Measurements from ENCODE around the gene HES2.
"Not testable (repeated sequence)": the region's sequence is repeated elsewhere in the genome, so short reads cannot be mapped to it uniquely, and the experiment has no call there.

The HES2 gene

DNA sequence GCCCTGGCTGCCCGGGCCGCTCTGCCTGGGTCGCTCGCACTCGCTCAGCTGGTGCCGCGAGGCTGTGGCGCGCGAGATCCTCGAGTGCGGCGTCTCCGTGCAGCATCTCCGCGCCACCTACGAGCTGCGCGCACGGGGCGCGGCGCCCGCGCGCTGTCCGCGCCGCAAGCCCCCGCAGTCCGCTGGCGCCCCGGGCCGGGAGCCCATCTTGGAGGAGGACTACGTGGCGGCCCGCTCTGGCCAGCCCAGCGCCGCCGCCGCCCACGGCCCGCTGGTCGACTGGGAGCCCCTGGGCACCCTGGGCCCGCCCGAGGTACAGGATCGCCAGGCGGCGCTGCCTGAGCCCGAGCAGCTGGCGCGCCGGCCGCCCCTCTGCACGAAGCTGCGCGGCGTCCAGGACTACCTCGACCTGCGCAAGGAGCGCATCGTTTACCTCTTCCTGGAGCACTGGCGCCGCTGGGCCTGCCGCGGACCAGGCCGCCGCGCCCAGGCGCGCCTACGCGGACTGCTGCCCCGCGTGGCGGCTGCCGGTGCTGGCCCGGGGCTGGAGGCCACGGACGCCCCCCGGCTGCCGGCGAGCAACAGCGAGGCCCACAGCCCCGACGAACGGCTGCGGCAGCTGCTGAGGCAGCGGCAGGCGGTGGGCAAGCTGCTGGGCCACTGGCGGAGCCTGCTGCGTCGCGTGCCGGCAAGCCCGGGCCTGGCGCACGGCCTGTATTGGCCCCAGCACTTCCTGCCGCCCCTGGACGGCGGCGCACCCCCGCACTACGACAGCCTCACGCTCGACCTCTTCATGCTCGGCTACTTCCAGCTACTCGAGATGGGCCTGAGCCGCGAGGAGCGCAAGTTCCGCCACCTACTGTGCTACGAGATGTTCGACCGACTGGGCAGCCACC lies 35.4 kb upstream of the HES2 start:
- DNase-seq (ENCODE audit: low read depth, low spot score): no peak

DNA sequence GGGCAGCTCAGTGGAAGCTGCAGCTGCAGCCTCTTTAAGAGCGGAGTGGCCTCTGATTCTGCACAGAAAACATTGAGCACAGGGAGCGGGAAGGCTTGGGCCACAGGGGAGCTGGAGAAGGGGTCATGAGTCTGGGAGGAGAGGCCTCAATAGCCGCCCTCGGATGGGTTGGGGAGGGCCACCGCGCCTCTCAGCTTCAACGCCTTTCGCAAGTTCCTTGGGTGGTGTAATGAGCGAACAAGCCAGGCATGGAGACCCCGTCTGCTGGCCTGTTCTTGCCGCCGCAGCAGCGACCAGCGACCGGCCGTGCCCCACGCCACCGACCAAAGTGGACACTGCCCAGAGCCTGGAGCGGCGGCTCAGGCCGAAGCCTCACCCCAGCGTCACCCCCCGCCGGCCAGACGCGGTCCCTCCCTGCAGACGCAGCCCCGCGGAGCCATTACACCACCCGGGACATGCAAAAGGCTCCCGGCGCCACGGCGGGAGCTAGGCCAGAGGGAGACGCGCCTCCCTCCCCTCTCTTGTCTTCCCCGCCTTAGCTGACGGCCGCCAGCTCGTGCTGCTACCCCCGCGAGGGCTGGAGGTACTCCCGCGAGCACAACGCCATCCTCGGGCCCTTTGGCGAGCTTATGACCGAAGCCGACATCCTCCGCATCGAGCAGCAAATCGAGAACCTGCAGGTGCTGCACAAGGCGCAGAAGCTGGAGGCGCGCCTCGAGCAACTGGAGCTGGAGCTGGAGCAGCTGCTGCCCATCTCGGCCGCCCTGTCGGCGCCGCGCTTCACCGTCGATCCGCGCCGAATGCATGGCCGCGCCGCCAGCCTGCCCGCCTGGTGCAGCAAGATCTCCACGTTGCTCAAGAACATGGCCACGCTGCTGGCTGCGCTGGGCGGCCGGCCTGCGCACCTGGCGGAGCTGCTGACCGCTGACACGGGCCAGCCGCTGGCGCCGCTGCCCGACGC lies 34.5 kb upstream of the HES2 start:
- not testable (repeated sequence) for DNase-seq (ENCODE audit: low read depth, low spot score)

DNA sequence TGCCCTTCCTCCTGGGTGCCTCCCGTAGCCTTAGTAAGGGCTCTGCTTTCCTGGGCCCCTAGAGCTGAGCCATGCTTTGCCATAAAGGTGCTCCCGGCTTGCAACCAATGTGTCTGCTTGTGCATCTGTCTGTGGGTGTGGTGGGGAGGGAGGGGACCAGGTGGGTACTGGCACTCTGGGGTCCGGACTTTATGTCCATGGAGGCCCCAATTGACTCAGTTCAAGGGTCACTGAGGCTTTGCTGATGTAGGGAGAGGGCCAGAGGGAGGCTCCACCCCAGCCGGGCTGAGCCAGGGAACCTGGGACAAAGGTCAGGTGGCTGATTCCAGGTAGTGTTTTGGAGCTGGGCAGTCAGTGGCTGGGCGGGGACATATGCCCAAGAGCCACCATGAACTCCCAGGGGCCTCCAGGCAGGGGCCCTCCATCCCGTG lies 31.2 kb upstream of the HES2 start:
- DNase-seq (ENCODE audit: low read depth, low spot score): no peak

DNA sequence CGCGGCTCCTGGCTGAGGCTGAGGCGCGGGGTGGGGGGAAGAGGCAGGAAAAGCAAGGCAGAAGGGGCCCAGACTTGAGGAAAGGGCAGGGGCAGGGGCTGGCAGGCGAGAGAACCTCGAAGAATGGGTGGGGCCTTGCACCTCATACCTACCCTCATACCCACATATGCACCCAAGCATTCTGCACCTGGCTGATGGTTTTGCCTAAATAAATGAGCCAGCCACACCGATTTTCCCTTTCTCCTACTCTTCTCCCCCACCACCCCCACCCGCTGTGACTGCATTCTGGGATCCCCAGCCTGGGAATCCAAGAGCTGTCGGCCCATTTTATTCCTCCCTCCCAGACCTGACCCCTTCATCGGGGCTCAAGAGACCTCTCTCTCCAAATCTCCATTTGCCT lies 30.8 kb upstream of the HES2 start:
- DNase-seq (ENCODE audit: low read depth, low spot score): not testable (repeated sequence)

DNA sequence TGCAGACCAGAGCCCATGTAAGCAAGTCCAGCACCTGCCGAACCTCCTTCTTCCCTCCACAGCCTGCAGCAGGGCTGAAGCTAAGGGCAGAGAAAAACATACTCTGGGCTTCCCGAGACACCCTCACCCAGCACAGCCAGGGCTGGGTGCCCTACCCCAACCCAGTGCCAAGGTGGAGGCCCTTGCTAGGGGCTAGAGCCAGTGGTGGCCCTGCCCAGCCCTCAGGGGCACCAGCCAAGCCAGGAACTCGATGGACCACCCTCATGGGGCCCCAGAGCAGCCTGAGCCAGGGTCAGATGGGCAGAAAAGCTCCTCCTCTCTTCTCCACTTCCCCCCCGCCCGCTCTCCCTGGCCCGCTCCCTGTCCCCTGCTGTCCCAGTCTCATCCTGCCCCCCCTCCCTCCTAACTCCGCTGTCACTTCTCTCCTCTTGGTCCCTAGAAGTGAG lies 30.3 kb upstream of the HES2 start:
- no peak for DNase-seq (ENCODE audit: low read depth, low spot score)

DNA sequence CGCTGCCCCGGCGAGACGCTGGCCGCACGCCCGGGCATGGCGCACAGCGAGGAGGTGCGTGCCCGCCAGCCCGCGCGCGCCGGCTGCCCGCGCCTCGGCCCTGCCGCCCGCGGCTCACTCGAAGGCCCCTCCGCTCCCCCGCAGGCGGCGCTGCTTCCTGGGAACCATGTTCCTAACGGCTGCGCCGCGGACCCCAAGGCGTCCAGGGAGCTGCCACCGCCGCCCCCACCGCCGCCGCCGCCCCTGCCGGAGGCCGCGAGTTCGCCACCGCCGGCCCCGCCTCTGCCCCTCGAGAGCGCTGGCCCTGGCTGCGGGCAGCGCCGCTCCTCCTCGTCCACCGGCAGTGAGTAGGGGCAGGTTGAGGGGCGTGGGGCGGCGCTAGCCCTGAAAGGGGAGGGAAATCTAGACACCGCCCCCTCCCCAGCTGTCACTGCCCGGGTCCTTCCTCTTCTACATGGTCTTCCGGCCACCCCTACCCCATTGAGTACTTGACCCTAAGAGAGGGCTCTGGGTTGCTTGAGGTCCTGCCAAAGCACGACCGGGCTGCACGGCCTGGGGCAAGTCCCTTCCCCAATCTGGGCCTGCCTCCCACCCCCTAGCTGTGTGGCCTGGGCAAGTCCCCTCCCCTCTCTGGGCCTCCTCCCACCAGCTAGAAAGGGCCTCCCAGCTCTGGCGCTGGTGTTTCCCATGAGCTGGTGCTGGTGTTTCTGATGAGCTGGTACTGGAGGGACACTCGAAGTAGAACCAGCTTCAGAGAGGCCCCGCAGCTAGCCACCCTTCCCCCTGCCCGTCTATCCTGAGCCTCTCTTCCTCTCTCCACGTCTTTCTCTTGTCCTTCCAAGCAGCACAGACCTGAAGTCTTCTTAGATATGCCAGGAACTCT lies 29.3 kb upstream of the HES2 start:
- no peak for DNase-seq (ENCODE audit: low read depth, low spot score)

DNA sequence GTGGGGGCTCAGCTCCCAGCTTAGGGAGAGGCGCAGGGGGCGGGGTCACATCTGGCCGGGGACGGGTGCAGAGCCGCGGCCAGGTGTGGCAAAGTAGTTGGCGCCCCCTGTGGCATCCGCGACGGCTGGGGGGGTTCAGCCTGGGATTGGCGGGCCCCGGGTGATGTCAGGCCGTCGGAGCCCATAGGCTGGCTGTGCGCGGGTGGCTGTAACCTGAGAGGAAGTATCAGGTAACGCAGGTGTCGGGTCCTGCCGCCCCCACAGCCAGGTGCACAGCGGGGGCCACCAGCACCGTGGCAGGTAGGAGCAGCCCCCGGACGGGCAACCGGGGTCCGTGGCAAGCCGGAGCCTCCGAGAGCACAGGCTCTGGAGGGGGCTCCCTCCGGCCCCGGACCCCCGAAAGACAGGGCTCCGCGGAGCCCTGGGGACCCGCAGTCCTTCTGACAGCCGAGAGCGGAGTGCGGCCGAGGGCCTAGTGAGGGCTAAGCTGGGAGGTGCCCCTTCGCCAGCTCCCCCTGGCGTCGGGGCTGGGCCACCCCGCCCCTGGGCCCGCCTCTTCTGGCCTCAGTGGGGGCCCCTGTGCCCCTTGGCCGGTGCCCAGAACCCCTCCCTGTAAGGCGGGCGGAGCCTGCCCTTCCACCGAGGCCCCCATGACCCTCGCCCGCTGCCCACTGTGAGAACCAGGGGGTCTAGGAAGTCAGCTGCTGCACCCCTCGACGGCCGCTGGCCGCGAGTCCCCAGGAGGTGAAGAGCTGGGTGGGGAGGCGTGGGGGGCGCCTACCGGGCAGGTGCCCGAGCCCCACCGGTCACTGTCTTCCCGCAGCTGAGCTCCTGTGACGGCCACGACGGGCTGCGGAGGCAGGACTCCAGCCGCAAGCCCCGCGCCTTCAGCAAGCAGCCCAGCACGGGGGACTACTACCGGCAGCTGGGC lies 28.4 kb upstream of the HES2 start:
- DNase-seq (ENCODE audit: low read depth, low spot score): no peak

DNA sequence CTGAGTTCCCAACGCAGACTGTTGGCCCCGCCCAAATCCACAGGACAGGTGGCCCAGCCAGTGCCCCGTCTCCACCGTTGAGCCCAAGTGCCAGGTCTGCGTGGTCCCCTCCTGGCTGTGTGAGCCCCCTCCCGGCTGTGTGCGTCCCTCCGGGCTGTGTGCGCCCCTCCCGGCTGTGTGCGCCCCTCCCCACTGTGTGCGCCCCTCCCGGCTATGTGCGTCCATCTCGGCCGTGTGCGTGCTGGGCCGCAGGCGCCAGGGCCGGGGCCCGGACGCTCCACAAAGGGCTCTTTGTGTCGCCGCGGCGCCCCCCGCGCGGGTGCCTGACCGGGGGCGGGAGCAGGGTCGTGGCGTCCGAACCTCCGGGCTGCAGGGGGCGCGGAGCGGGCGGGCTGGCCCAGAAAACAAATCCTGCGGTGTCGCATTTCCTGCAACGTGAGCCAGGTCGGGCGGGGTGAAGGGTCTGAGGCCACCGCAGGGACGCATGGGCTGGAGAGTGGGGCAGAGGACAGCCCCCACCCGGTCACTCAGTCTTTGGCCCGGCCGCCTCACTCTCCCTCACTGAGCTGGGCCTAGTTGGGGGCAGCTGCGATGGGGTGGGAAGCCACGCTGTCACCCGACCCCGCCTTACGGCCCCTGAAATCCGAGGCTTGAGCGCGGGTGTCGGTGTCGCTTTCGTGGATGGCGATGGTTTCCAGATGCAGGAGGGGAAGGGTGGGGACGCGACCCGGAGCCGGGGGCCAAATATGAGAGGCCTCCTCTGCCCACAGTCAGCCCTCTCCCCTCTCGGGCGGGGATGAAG lies 27.5 kb upstream of the HES2 start:
- no peak for DNase-seq (ENCODE audit: low read depth, low spot score)

DNA sequence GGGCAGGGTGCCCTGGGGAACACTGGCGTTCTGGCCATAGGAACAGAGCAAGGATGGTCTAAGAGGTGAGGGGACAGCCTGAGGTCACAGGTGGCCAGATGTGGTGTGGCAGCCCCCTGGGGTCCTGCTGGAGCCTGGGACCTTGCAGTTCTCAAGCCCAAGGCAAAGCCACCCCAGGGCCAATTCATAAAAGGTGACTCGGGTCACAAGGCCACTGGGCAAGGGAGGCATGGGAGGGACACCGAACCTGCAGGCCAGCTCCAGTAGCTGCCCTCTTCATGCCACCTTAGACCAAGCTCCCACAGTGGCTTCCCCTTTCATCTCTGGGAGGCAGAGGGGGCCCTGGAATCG lies 26.9 kb upstream of the HES2 start:
- no peak for DNase-seq (ENCODE audit: low read depth, low spot score)

DNA sequence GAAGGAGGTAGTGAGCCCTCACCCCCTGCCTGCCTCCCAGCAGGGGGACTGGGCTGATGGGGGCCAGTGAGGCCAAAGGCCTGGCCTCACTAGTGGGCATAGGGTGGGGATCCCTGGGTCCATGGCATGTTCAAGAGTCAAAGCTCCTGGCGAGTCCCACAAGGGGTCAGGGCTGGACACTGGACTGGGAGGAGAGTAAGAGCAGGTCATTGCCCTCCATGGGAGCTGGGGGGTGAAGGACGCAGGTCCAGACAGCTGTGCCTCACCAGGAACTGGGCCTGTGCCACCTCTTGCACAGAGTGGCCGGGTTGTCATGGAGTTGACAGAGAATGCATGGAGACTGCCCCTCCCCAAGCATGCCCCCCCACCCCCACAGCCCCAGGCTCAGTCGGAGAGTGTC lies 26.2 kb upstream of the HES2 start:
- DNase-seq (ENCODE audit: low read depth, low spot score): not testable (repeated sequence)

DNA sequence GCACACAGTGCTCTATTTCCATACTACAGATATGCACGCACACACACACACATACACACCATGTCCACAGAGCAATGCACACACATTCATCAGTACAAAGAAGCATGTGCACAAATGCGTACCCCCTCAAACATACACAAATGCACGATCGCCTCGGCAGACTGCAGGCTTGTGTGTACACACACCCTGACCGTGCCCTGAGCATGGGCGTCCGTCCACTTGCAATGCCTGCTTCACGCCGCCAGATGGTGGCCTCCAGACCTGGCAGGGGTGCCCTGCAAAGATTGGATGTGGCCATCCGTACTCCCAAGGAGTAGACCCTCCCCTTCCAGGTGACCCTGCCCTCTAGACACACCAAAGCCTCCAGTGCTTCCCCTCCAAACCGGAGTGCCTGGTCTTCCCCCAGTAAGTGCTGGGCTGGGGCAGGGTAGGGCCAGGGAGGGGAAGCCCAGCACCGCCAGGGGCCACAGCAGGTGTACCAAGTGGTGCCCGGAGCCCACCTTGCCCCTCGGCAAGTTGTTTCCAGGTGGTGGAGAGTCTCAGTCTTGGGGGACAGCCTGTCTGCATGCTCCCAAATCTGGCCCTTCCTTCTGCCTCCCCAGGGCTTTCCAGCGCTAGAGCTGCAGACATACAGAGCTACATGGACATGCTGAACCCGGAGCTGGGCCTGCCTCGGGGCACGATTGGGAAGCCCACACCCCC lies 25.5 kb upstream of the HES2 start:
- DNase-seq (ENCODE audit: low read depth, low spot score): no peak

DNA sequence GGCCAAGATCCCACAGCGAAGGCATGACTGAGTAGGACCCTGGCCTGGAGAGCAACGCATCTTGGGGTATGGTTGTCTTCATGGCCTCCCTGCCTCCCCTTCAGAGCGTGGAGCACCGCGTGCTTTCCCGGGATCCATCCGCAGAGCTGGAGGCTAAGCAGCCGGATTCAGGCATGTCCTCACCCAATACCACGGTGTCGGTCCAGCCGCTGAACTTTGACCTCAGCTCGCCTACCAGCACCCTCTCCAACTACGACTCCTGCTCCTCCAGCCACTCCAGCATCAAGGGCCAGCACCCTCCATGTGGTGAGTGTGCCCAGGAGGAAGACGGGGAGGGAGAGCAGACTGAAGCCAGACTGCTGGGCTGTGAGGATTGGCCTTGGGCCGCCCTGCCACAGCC lies 24.7 kb upstream of the HES2 start:
- DNase-seq (ENCODE audit: low read depth, low spot score): no peak

DNA sequence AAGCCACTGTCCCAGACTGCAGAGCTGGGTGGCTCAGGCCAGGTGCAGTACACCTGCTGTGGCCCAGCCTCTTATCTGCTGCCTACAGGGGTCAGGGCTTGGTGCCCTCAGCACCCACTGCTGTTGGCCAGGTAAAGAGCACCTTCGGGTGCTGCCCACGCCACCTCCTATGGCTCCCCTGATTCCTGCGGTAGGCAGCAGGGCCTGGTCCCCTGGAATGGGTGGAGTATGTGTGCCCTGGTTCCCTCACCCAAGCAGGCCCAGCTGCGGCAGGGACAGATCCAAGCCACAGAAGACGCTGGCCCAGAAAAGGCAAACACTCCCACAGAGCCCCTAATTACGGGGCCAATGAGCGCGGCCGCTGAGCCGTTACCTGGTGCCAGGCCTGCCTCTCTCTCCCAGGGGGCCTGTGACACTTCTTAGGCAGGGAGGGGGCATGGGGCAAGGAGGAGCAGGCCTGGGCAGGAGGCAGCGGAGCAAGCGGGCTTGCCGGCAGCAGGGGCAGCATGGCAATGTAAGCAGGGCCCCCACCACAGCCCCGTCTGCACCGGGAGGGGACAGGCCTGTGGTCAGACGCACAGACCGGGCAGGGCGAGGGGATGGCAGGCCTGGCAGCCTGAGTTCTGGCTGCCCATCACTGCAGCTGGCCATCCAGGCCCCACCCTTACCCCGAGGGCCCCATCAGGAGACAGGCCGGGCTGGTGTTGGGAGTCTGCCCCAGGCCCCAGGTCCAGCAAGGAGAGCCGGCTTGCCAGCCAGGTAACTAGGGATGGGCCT lies 23.8 kb upstream of the HES2 start:
- no peak for DNase-seq (ENCODE audit: low read depth, low spot score)

DNA sequence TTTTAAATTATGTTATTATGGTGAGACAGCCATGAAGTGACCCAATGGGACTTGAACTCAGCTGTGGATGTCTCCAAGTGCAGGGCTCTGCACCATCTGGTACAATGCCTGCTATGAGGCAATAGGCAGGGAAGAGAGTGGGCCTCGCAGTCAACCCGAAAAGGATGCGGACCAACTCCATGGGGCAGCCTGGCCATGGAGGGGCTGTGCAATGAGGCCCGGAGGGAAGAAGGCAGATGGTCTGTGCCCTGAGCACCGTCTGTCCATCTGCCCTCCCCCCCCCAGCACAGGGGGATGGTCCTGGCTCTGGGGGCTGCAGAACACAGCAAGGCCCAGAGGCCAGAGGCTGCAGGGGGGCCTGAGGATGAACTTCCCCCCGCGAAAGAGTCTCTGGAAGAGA lies 21.9 kb upstream of the HES2 start:
- no peak for DNase-seq (ENCODE audit: low read depth, low spot score)

DNA sequence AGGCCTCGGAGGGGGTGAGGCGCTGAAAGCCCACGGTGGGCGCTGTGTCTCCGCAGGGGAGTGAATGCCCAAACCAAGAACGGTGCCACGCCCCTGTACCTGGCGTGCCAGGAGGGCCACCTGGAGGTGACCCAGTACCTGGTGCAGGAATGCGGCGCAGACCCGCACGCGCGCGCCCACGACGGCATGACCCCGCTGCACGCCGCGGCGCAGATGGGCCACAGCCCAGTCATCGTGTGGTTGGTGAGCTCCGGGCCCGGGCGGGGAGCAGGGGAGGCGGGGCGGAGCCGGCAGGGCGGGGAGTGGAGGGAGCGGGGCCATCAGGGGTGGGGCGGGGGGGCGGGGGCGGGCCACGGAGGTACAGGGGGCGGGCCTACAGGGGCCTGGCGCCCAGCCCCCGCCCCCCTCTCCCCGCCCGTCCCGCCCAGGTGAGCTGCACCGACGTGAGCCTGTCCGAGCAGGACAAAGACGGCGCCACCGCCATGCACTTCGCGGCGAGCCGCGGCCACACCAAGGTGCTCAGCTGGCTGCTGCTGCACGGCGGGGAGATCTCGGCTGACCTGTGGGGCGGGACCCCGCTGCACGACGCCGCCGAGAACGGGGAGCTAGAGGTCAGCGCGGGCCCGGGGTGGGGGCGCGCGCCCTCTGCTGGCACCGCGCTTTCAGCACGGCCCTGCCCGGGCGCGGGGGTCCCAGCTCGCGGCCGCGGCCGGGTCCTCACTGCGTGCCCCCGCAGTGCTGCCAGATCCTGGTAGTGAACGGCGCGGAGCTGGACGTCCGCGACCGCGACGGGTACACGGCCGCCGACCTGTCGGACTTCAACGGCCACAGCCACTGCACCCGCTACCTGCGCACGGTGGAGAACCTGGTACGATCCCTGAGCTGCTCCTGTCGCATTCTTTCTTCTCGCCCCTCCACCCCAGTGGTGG lies 20.7 kb upstream of the HES2 start:
- peak; percentile 44 for DNase-seq (ENCODE audit: low read depth, low spot score)

DNA sequence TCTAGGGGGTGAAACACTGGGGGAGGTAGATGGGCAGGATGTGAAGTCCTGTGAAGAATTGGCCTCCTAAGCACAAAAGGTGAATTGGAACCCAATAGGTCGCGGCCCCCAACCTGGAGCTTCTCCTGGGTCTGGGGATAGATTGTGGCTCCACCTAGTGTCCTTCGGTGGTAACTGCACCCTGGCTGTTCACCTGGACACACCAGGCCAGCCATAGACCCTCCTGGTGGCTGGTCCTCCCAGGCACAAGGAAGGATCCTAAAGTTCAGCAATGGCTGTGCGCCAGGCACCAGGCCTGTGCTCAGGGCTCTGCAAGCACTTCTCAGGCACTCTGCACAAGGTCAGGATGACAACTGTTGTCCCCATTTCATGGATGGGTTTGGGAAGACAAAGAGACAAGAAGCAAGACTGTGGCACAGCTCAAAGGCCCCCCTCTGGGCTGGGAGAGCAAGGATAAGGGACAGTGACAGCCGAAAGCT lies 18.4 kb upstream of the HES2 start:
- DNase-seq (ENCODE audit: low read depth, low spot score): peak; percentile 57

All from activated CD4-positive, CD25-positive, alpha-beta regulatory T cell treated with anti-CD3 and anti-CD28 coated beads, Interleukin-2, amount 50 U/mL, for 16 hours (primary cell).